Stimulated activated CD4-positive, alpha-beta T cell treated with anti-CD3 and anti-CD28 coated beads, Interleukin-4, amount 100 ng/mL, for 24 hours (primary cell): ENCODE data around the gene ST3GAL4.
"Not testable (repeated sequence)": the region's sequence is repeated elsewhere in the genome, so short reads cannot be mapped to it uniquely, and the experiment has no call there.

ENCODE experiments used
- DNase-seq: peaks from one replicate; pipeline ENCODE4 v3.0.0-alpha.2; 2020

Gene ST3GAL4

GRCh38 chr11:126366064-126366822 is 10.8 kb downstream of the ST3GAL4 start:
- no peak for DNase-seq

GRCh38 chr11:126366823-126367654 is 11.6 kb downstream of the ST3GAL4 start:
- not testable (repeated sequence) for DNase-seq

GRCh38 chr11:126367806-126368205 is 12.3 kb downstream of the ST3GAL4 start:
- not testable (repeated sequence) for DNase-seq

- DNase-seq, result not testable (repeated sequence)
Observed at GRCh38 chr11:126368336-126369119, 13.0 kb downstream of the ST3GAL4 start.

- DNase-seq, result no peak
Observed at GRCh38 chr11:126370016-126370415, 14.5 kb downstream of the ST3GAL4 start.

- DNase-seq, result no peak
Observed at GRCh38 chr11:126371595-126371994, 16.1 kb downstream of the ST3GAL4 start.

GRCh38 chr11:126373389-126374066 is 18.0 kb downstream of the ST3GAL4 start:
- not testable (repeated sequence) for DNase-seq

GRCh38 chr11:126374562-126375300 is 19.2 kb downstream of the ST3GAL4 start:
- DNase-seq, result not testable (repeated sequence)

- DNase-seq, result no peak
Observed at GRCh38 chr11:126375726-126376125, 20.2 kb downstream of the ST3GAL4 start.

GRCh38 chr11:126378763-126379162 is 23.3 kb downstream of the ST3GAL4 start:
- no peak for DNase-seq

- DNase-seq, result no peak
Observed at GRCh38 chr11:126380909-126381308, 25.4 kb downstream of the ST3GAL4 start.

GRCh38 chr11:126381960-126382359 is 26.5 kb downstream of the ST3GAL4 start:
- DNase-seq, result not testable (repeated sequence)

- DNase-seq, result not testable (repeated sequence)
Observed at GRCh38 chr11:126382641-126383040, 27.2 kb downstream of the ST3GAL4 start.

- DNase-seq, result no peak
Observed at GRCh38 chr11:126383339-126384335, 28.2 kb downstream of the ST3GAL4 start.

GRCh38 chr11:126384449-126385070 is 29.1 kb downstream of the ST3GAL4 start:
- DNase-seq, result no peak

GRCh38 chr11:126385991-126386728 is 30.7 kb downstream of the ST3GAL4 start:
- DNase-seq, result no peak

GRCh38 chr11:126386729-126387071 is 31.2 kb downstream of the ST3GAL4 start:
- DNase-seq, result not testable (repeated sequence)

GRCh38 chr11:126387857-126388256 is 32.4 kb downstream of the ST3GAL4 start:
- no peak for DNase-seq

GRCh38 chr11:126390272-126390867 is 34.9 kb downstream of the ST3GAL4 start:
- no peak for DNase-seq
